ENCODE data around the gene NPHP4.

NPHP4 gene

DNA sequence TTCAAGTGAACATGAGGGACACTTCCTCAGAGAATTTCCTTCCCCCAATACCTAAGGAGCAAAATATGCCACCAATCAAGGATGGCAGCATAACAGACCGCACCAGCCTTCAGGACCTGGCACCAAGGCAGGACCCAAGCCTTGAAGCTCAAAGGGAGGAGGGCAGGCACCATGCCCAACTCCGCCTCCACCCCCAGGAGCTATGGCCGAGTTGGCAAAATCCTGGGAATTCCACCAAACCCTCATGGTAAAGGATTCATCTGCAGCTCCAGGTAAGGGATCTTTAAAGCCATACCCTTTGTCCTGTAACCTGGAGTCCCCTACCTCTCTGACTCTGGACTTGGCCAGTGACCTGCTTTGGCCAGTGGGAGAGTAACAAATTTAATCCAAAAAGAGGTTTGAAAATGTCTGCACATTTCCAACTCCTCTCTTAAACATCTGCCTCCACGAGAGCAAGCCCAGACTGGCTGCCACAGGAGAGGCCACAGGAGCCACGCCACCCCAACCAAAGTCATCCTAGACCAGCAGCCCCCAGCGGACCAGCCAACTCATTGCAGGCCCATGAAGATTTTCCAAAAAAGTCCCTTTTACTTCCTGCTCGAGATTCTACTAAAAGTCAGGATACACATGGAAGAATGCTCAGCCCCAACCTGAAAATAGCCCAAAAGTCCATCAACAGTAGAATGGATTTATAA is 41.9 kb downstream of the NPHP4 start:
- no peak for DNase-seq (ENCODE audit: low read depth, low spot score)

DNA sequence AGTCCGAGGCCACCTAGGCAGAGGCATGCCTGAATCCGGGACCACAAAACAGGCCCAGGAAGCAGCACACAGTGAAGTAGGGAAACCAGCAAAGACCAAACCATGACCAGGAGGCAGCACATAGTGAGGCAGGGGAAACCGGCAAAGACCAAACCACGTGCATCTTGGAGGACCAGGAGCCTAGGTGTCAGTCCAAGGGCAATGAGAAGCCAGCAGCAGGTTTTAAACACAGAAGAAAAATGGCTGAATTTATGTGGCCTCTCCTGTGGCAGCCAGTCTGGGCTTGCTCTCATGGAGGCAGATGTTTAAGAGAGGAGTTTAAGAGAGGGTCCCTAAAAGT is 42.5 kb downstream of the NPHP4 start:
- no peak for DNase-seq (ENCODE audit: low read depth, low spot score)

DNA sequence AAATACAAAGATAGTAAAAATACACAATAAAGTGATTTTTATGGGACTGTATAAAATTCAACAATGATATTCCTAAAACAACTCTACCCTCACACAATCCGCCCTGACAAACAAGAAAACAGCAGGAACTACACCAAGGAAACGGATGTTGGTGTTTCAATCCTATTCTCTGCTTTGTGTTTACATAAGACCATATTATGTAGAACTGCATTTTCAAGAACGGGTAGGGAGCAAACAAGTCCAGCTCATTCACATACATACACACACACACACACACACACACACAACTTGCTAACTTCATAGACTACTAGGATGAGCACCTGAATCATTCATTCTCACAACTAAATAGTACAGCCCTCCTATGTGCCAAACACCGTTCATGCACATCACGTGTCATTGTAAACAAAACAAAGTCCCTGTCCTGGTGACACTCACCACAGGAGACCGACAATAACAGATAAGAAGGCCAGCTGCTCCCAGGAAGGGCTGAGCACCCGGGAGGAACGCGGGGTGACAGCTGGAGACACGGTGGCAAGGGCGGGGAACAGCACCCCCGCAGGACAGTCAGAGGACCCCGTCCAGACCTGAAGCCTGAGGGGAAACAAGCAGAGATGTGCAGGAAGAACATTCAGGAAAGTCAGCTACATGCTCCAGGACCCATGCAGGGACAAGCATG is 43.0 kb downstream of the NPHP4 start:
- DNase-seq (ENCODE audit: low read depth, low spot score), result no peak

DNA sequence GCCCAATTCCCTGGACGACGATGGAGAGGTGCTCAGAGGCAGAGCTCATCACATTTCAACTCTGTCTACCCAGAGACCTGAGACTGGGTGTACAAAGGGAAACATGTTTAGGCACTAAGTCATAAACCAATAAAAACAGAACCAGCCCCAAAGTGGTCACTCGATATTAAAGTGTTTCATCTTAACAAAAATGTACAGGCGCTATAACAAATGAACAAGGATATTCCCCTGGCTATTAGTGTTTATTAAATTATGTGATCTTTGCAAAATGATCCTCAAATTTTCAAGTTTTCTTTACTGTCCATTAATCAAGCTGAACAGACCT is 43.6 kb downstream of the NPHP4 start:
- DNase-seq (ENCODE audit: low read depth, low spot score), result no peak

DNA sequence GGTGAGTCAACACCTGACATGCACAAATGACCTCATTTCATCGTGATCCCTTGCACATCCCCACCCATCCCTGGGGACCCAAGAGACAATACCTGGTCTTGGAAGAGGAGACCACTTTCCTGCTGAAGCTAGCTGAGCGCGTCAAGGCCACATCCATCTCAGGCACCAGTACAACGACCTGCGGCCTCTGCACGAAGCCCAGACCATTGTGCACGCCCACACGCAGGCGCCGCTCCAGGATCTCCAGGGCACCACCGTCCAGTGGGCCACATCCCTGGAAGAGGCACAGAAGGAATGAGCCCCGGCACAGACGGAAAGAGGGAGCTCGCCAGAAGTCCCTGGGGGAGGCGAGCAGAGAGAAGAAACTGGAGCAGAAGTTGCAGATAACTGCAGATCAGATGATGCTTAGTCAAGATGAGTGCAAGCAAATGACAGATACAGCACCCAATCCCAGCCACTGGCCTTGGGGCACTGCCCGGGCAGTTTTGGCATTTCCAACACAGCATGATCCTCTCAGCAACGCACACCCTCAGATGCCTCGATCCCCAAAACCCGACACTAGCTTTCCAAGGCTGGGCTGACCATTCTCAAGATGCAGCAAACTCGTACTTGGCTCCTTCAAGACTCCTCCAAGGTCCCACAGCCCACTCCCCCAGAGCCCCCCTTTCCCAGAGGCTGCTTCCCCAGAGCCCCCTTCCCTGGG is 44.1 kb downstream of the NPHP4 start:
- DNase-seq (ENCODE audit: low read depth, low spot score), result no peak

DNA sequence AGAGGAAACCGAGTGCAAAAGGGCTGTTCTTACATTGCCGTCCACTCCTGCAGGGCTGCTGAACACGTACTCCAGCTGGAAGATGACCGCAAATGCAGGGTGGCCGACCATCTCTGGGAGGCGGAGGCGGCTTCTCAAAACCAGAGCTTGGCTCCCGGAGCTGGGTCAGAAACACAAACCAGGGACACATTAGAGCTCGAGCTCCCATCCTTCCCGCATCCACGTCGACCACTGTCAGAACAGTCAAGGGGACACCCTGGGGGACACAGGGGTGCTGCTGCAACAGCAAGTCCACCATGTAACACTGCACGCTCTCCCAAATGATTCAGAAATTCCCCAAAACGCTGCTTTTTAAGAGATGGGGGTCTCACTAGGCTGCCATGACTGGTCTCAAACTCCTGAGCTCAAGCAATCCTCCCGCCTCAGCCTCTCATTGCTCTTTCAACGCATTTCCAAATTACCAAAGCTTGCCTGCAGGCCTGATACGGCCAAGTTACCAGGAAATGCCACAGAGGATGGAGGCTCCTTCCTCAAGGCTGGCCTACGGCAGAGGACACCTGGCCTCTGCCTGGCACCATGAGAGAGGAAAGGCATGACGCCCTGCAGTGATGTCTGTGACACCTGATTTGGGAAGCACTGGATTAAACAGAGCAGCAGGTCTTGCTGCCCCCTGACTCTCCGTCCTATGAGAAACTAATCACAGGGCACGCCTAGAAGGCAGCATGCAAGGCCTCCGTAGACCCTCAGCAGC is 45.0 kb downstream of the NPHP4 start:
- DNase-seq (ENCODE audit: low read depth, low spot score), result no peak

DNA sequence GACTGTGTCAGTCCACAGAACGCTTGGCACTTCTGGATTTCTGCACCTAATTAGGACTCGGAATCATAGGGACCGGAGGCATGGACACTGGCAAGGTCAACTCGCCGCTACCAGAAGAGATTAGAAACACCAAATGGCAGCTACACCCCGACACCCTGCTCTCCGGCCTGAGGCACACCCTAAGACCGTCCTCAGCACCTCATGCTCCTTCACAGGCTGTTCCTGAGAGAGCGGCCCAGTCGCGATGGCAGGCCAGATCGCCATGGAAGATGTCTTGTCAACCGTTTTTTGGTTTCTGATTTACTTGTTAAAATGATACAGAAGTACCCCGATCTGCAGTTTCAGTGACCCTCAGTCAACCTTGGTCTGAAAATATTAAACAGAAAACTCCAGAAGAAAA is 46.8 kb downstream of the NPHP4 start:
- DNase-seq (ENCODE audit: low read depth, low spot score), result no peak

DNA sequence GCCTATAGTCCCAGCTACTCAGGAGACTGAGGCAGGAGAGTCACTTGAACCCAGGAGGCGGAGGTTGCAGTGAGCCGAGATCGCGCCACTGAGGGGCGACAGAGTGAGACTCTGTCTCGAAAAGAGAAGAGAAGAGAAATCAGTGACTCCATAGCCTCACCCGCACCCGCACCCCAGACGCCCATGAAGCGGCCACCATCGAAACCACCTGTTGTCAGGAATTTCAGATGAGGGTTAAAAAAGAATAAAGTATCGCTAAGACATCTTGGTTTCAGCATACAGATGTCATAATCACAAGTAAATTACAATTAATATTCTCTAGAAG is 47.4 kb downstream of the NPHP4 start:
- no peak for DNase-seq (ENCODE audit: low read depth, low spot score)

DNA sequence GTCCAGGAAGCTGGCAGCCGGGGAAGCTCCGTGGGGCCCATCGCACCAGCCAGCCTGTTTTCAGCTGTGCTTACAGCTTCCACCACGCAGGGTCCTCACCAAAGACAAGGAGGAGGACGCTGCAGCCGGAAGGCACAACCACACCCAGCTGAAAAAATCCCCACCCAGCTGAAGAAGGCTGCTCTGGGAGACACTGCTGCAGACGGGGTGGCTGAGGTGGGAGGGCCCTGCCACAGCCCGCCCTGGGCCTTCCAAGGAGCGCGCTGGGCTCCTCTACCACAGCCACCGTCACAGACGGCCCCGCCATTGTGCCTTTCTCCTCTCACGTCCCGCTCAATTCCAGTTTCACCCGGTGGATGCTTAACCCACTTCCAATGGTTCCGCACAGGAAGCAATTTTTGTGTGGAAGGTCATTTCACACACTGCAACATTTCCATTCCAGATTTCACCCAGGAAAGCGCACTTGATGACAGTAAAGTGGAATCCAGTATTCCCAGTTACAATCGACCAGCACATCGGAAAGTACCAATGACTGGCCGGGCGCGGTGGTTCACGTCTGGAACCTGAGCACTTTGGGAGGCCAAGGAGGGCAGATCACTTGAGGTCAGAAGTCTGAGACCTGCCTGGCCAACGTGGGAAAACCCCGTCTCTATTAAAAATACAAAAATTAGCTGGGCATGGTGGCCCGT is 47.9 kb downstream of the NPHP4 start:
- no peak for DNase-seq (ENCODE audit: low read depth, low spot score)

DNA sequence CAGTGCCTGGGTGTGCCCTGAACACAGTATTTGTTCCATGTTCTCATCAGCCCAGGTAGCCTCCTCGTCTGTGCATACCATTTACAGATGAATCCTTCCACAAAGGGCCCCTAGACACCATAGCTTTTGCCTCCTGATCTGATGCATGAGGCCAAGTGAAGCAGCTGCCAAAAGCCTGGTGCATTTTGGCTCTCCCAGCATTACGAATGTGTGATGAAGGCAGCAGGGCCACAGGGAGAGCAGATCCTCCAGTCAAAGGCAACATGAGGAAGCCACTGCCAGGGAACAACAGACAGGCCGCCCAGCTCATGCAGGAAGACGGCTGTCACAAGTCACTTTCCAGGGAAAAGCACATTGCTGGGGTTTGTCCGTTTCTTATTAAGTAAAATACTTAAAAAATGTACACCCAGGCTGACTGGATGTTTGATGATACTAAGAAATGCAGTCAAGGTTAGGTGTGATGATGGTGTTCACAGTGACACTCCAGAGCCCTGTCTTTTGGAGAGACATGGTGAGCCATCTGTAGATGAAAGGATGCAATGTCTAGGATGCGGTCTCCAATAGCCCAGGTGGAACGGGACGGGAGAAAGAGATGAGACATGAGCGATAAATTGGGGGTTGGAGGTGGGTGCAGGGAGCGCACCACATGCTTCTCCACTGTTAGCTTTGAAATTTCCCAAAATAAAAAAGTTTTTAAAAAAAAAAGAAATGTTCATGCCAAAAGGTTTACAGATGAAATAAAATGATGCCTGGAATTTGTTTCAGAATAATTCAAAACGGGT is 48.7 kb downstream of the NPHP4 start:
- DNase-seq (ENCODE audit: low read depth, low spot score), result no peak

DNA sequence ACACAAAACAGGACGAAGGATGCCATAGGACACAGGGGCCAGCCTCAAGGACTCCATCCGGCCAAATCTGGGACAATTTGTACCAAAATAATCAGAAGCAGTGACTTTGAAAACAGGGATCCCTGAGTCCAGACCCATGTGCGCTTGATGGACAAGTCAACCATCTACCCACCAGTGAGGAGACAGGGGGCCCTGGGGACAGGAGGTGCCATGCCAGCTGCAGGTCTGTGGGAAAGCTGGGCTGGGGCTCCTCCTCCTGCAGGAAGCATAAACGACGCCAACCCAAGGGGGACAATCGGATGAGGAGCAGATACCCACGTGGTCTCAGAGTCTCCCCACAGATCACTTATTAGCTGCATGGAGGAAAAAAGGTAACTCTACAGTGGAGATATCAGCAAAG is 50.6 kb downstream of the NPHP4 start:
- DNase-seq (ENCODE audit: low read depth, low spot score), result no peak

DNA sequence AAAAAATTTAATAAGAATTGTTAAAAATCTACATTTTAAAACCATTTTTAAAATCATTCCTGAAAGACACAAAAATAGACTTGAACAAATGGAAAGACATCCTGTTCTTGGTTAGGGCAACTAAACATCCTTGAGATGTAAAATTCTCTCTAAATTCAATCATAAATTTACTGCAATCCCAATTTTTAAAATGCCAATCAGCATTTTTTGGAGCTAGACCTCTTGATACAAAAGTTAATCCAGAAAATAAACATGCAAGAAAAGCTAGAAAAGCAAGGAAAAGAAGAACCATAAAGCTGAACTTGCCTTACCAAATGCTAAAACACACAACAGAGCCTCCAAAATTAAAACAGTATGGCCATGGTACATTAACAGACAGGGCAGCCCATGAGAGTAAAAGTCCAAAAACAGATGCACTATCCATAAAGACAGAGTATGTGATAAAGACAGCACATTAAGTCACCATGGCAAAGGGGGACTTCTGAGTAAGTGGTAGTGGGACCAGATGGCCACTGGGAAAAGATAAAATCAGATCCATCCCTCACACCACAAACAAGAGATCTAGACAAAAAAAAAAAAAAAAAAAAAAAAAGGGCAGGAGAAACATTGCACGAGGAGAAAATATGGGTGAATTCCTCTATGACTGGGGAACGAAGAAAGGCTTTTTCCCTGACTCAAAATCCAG is 51.4 kb downstream of the NPHP4 start:
- DNase-seq (ENCODE audit: low read depth, low spot score), result no peak

DNA sequence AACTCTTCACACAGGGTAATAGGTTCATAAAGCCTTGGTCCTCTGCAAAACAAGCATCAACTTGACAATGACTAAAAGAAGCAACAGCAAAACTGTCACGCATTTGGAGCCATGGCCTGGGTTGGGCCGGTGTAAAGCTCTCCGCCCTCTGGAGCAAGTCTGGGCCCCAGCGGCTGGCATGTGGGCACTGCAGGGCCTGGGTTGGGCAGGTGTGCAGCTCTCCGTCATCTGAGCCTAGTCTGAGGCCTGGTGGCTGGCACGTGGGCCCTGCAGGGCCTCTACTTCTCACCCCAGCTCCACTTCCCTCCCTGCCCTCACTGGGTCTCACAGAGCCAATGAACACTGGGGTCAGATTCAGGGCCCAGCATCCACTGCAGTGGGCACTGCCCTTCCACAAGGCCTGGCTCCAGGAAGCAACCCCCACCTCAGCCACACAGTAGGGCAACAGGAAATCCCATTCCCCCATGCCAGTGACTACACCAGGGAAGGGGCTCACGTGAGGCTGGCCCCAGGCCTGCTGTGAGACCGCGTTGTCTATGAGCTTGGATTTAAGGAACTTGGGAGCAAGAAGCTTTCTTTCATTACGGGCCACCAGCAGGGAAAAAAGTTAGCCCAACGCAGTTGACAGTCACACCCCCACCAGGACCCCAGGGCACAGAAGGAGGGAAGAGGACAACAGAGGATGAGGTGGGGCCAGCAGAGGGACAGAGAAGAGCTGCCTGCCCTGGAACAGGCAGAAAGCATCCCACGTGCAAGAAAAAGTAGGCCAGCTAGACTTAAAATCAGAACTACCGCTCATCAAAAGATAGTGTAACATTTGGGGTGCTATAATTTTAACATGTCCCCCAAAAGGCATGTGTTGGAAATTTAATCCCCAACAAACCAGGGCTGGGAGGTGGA is 52.7 kb downstream of the NPHP4 start:
- DNase-seq (ENCODE audit: low read depth, low spot score), result no peak

DNA sequence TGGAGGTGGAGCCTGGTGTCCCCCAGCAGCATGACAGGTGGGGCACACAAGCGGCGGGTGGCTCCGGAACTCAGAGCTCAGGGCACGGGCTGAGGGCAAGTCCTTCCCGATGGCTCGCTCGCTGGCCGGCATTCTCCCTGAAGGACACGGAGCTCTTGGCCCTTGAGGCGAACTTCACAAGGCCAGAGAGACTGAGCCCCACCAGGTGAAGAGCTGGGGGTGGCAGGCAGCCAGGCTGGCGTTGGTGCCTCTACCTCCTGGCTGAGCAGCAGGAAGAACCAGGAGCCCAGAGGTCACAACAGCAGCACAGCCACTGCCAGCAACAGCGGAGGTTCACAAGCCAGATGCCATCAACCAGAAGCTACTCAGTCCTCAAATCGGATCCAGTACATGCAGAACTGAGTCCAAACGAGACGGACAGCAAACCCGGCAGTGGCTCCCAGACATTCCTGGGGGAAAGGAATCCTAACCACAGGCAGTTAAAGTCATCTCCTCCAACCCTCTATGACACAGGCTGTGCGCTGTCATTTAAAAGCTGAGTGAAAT is 54.1 kb downstream of the NPHP4 start:
- no peak for DNase-seq (ENCODE audit: low read depth, low spot score)

DNA sequence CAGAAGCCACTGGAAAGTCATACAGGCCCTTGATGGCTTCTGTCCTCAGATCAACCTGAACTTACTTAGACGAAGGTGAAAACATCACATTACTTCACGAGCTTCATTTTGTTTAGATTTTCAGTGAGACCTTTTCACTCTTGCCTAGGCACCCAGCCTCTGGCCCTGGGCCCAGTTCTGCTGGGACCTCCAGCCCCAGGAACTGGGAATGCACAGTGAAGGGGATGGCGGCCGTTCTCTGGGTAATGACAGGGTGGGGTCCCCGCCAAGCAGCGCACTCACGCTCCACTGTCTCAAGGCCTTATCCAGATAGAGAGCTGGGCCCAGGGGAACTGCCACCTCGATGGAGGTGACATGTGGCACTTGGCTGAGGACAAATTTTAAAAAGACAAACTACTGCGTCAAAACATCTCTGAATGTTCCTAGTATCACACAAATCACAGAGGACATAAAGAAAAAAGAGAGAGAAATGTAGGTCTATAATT is 54.8 kb downstream of the NPHP4 start:
- DNase-seq (ENCODE audit: low read depth, low spot score), result no peak

DNA sequence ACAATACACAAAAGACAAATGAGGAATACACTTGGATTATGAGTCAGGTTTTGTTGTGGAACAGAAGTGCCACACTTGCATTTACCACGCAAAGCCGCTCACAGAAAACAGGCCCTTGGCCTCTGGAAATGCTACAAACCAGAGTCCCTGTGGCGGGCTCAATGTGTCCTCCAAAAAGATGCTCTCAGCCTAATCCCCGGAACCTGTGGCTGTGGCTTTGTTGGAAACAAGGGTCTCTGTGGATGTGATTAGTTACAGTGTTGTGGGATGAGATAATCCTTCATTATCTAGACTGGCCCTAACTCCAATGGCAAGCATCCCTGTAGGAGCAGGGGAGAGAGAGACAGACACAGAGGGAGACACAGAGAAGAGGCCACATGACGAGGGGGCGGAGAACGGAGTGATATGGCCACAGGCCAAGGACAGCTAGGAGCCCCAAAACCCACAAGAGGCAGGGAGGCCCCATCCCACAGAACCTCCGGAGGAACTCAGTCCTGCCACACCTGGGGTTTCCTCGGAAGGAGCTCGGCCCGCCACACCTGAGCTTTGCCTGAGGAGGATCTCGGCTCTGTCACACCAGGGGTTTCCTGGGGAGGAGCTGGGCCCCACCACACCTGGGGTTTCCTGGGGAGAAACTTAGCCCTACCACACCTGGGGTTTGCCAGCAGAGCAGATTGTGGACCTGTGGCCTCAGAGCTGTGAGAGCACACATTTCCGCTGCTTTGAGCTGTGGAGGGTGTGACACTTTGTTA is 55.4 kb downstream of the NPHP4 start:
- DNase-seq (ENCODE audit: low read depth, low spot score), result no peak

DNA sequence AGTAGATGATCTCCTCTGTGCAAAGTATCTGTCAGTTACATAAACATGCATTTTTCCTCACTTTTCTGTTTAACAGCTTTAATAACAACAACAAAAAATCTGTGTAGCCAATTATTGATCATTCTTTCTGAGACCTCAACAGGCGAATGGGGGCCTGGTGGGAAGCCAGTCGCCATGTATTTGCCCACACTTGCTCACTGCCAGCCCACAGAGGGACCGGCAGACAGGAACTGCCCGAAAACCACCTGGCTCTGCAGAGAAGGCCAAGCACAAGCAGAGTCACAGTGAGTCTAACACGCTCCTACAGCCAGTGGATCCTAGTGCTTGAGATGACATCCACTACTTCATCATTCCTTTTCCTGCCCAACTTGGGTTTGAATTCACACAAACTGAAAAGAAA is 56.1 kb downstream of the NPHP4 start:
- no peak for DNase-seq (ENCODE audit: low read depth, low spot score)

DNA sequence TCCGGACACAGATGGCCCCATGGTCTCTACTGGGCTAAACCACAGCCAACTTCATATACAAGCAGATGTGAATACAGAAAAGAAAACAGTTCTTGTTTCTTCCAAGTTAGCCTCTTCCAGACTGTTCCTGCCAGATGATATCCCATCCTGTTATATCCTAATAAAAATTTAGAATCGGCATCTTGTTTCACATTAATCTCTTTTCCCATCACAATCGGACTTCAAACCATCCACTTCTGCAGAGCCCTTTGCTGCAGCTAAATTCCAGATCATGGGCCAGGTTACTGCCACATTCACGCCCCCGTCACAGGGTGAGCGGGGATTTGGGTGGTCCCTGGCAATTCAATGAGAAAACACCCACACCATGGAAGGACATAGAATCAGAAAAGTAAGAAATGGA is 57.2 kb downstream of the NPHP4 start:
- no peak for DNase-seq (ENCODE audit: low read depth, low spot score)
